ENCODE measurements around the gene TRIM28. TPM values are rescaled to one million over a fixed set of nuclear protein-coding genes. Genes with fewer than 3 reads are reported as not detected.
A peak's percentile ranks its signal among the peaks of the same experiment; 100 is the strongest.

The TRIM28 gene
- total RNA-seq, 1 donor, result 295 TPM

DNA sequence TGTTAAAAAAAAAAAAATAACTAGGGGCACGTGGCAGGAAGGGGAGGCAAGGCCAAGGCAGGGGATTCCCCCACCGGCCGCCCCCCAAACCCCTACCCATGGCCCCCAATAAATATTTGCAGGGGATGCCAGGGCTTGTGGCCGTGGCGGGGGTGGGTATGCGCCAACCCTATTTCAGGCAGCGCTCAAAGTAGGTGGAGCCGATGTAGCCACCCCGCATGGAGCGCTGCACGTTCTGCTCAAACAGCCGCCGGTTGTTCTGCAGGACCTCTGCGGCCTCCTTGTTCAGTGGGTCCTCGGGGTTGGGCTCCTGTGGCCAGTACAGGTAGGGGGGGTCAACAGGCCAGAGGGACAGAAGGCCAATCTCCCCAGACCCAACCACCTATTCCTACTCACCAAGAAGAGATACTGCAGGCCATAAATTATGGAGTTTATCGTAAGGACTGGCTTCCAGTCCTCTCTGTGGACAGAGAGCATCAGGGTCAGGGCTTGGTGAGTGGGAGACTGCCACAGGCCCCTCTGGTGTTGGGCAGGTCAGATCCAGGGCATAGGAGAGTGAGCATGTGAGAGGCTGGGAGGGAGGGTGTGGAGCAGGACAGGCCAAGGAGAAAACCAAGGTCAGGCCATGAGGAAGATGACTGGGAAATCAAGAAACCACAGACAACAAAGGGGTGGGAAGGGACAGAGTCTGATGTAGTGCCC lies 12.2 kb downstream of the TRIM28 start:
- no peak for DNase-seq (ENCODE audit: low read depth)
- TF ChIP-seq CTCF (IDR thresholded peaks at IDR 0.05; ENCODE audit: insufficient read depth, low read depth, low read length), result no peak
- H3K4me3 ChIP-seq (ENCODE audit: low read depth, low read length), result no peak overlapping the region

GRCh38 chr19:58556622-58557220 lies 12.9 kb downstream of the TRIM28 start:
- DNase-seq (ENCODE audit: low read depth), result no peak
- no peak for TF ChIP-seq CTCF (IDR thresholded peaks at IDR 0.05; ENCODE audit: insufficient read depth, low read depth, low read length)
- H3K4me3 ChIP-seq (ENCODE audit: low read depth, low read length), result peak overlapping the region; percentile 98

DNA sequence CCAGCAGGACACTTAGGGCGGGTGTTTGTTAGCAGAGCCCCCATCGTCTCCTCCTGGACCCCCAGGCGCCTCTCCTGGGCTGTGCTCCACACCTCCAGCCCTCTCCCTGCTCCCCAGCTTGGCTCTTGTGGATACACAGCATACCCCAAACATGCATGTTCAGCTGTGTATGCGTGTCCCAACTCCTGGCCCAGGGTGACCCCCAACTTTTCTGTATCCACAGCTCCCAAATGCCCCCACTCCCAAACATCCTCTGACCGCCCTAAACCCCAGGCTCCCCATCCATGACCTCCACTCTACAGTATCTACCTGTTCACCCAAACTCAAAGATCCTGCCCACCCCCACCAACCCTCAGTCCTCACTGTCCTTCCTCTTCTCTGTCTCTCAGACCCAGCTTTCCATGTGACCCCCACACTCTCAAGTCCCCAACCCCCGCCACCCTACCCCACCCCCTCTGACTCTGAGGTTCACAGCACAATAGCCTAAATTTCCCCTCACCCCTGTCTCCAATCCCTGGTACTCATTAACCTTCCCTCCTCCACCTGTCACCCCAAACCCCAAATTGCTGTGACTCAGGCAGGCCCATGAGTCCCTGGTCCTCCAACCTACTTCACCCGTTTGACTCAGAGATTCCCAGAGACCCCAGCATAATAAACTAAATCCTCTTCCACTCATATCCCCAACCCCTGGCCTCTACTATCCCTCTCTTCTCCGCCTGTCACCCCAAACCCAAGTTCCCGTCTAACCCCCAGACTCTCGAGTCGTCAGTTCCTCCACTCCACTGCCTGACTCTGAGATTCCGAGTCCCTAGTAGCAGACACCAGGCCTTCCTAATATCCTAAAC lies 13.6 kb downstream of the TRIM28 start:
- H3K4me3 ChIP-seq (ENCODE audit: low read depth, low read length), result peak overlapping the region; percentile 98
- DNase-seq (ENCODE audit: low read depth), result no peak
- TF ChIP-seq CTCF (IDR thresholded peaks at IDR 0.05; ENCODE audit: insufficient read depth, low read depth, low read length), result no peak

DNA sequence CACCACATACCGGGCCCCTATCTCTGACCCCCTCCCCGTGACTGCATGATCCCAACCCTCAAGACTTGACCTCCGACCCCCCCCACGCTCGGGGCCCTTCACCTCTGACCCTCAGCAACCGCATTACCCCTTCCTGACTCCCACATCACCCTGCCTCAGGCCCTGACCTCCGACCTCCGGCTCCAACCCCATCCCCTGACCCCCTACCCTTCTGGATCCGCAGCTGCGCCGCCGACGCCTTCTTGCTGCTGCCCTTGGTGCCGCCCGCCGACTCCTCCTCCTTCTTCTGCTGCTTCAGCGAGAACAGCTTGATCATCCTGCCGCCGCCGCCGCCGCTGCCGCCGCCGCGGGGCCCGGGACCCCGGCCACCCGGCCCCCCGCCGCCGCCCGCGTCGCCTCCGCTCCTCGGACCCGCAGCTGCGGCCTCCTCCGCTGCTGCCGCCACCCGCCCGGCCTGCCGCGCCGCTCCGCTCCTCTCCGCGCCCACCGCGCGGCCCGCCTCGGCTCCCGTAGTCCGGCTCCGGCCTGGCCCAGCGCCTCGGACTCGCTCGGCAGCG lies 14.3 kb downstream of the TRIM28 start, which contains the start of gene UBE2M:
UBE2M (minus strand) TSS at position 546 of the 557 bp plus-strand sequence; CDS start at position 316, 230 bp downstream.
- DNase-seq (ENCODE audit: low read depth), result peak; percentile 62
- peak within 1 kb of the TSS; percentile 98 for H3K4me3 ChIP-seq (ENCODE audit: low read depth, low read length)
- no peak for TF ChIP-seq CTCF (IDR thresholded peaks at IDR 0.05; ENCODE audit: insufficient read depth, low read depth, low read length)

- H3K4me3 ChIP-seq (ENCODE audit: low read depth, low read length), result peak overlapping the region; percentile 98
- DNase-seq (ENCODE audit: low read depth), result peak; percentile 99
- no peak for TF ChIP-seq CTCF (IDR thresholded peaks at IDR 0.05; ENCODE audit: insufficient read depth, low read depth, low read length)
Observed at GRCh38 chr19:58558623-58559274, 14.9 kb downstream of the TRIM28 start.
